GM19035 (cell line): ENCODE data around the gene EIF4G3.
"Not testable (repeated sequence)": the region's sequence is repeated elsewhere in the genome, so short reads cannot be mapped to it uniquely, and the experiment has no call there.

Experiments
- ATAC-seq: cut with Tn5 transposase; IDR thresholded peaks from one replicate; pipeline ENCODE4 v1.9.1; 2021; ENCODE audit not compliant: unreplicated experiment

EIF4G3 gene

DNA sequence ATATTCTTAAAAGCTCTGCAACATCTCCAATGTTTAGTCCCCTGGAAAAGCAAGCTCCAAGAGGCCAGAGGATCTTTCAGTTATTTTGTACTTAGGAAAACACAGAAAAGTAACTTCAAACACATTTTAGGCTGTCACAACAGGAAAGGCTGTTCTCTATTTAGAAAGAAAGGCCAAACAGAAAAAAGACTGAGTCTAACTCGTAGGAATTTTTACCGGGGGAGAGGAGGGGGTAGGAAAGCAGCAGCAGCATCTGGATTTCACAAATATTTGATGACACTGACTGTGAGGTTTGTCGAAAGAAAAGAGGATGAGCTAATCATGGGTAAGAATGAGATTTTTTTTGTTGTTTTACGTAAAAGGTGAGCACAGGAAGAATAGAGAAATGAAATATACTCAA lies 107.1 kb downstream of the EIF4G3 start:
- no peak for ATAC-seq

DNA sequence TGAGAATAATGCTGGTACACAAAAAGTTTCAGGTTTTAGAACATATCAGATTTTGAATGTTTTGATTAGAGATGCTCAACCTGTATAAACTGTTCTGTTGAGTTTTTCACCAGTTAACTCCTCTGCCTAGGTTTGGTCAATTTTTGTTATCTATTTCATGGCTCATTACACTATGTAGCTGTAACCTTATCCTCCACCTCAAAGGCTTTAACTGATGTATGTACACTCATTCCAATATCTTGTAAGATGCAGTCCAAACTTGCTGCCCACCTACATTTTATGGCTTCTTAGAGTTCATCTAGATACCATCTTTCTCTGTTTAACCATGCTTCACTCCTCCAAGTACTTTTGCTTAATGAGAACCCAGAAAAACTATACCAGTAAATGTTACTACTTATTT lies 107.8 kb downstream of the EIF4G3 start:
- no peak for ATAC-seq

DNA sequence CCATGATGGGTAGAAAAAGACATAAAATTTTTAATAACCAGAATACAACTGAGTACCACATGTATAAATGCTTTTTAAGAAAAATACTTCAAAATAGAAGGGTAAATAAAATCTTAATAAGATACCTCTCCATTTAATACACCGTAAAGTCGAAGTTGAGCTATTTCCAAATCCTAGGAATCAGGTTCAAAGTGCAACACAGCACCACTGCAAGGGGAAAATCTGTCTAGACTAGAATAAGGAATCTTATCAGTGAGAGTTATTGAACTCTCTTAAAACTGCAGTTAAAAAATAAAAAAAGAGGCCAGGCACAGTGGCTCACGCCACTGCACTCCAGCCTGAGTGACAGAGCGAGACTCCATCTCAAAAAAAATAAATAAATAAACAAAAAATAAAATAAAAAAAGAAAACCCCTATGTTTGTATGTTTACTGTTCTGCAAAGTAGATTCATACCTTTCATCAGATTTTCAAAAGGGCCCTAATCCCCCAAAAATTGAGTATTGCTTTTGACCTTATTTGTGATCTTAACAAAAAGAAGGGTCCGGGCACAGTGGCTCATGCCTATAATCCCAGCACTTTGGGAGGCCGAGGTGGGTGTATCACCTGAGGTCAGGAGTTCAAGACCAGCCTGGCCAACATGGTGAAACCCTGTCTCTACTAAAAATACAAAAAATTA lies 109.0 kb downstream of the EIF4G3 start:
- ATAC-seq, result no peak

DNA sequence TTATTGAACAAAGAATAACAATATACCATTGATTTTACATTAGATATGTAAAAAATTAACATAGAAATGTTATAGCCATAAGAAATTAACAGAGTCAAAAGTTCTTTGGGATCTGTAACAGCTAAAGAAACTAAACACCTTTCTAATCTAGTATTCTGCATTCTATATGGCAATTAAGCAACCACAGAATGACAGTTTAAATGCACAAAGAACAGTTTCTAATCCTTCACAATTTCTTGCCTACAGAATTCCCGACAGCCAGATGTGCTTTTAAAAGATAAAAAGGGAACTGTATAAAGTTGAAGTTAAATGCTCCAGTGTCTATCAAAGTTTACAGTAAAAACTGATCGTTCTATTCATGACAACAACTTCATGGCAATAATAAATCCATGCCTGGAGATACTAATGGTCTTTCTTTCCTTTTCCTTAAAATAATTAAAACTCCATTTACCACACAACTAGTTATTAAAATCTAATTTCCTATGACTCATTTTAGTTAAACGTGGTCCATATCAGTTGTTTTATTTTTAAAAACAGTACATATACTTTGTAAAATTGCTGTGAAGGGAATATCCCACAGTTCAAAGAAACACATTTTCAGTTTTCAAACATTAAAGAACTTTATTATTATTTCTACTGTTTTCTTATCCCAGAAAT lies 110.2 kb downstream of the EIF4G3 start:
- ATAC-seq, result no peak

DNA sequence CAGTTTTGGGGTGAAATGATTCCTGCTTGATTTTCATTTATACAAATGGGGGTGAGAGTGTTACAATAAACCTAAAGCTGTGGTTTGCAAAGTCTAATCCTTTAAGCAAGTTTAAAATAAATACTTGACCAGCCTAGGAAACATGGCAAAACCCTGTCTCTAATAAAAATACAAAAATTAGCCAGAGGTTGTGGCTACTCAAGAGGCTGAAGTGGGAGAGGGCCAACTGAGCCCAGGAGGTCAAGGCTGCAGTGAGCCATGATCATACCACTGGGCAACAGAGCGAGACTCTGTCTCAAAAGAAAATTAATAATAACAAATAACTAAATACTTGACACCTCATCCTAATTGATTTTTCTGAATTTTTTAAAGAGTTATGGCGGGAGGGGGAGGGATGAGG lies 110.8 kb downstream of the EIF4G3 start:
- no peak for ATAC-seq

DNA sequence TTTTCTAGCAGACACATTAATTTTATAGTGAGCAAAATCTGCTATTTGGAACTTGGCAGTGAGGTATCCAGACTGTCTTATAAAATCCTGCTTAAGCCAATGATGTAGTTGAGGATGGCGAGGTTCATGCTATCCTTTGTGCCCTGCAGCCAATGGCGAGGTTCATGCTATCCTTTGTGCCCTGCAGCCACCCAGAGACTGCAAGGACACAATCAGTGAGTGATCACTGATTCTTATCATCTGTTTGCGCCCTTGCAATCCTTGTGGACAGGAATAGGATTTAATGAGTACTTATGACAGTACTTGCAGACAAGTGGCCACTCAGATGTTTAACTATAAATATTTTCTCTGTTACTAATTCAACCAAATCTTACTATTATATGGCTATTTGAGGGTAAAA lies 112.6 kb downstream of the EIF4G3 start:
- no peak for ATAC-seq

DNA sequence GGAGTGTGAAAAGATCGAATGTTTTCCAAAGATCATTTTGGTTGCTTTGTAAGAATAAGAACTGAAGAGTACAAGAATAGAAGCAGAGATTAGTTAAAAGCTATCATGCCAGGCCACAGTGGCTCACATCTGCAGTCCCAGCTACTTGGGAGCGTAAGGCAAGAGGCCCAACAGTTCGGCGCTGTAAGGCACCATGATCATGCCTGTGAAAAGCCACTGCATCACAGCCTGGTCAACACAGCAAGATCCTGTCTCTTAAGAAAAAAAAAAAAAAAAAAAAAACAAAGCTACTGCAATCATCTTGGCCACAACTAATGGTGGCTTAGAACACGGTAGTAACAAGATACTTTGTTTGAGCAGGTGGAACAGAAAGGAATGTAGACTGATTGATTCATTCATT lies 116.2 kb downstream of the EIF4G3 start:
- ATAC-seq, result no peak

DNA sequence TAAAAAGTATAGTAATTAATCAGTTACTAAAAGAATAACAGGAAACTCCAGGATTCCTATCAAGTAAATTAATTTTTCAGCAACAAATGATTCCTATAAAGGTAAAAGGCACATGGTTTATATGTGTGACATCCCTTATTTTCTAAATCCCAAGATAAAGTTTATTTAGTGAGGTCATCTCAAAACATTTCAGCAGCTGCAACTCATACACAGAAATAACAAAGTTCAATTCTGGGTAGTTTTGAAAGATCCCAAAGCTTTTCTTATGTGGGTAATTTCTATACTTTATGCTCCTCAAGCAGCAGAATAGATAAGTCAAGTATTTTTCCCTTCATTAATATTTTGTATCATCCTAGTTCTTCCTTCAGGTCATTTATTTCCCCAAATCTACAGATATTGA lies 117.7 kb downstream of the EIF4G3 start:
- ATAC-seq, result no peak

DNA sequence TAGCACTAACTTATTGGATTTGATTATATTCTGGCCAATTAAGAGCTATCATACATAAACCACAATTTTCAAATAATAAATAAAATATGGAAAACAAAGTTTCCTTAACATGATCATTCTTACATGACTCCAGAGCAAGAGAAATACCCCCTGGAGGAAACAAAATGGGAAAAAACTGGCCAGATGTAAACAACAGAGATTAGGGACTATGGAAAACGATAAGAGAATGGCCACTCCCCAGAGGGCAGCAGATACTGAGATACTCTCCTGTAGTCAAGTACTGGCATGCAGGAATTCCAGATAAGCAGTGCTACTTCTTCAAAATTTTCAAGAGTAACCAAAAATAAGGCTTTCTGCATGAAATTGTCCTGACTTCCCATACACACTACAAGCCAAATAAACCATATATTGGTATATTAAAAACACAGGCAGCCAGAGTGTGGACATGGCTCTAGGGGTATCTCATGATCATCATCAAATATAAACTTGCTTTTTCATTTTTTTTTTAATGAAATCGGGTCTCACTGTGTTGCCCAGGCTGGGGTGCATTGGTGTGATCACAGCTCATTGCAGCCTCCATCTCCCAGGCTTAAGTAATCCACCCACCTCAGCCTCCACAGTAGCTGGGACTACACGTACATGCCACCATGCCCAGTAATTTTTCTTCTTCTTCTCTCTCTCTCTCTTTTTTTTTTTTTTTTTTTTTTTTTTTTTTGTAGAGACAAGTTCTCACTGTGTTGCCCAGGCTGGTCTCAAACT lies 118.5 kb downstream of the EIF4G3 start:
- ATAC-seq, result no peak

DNA sequence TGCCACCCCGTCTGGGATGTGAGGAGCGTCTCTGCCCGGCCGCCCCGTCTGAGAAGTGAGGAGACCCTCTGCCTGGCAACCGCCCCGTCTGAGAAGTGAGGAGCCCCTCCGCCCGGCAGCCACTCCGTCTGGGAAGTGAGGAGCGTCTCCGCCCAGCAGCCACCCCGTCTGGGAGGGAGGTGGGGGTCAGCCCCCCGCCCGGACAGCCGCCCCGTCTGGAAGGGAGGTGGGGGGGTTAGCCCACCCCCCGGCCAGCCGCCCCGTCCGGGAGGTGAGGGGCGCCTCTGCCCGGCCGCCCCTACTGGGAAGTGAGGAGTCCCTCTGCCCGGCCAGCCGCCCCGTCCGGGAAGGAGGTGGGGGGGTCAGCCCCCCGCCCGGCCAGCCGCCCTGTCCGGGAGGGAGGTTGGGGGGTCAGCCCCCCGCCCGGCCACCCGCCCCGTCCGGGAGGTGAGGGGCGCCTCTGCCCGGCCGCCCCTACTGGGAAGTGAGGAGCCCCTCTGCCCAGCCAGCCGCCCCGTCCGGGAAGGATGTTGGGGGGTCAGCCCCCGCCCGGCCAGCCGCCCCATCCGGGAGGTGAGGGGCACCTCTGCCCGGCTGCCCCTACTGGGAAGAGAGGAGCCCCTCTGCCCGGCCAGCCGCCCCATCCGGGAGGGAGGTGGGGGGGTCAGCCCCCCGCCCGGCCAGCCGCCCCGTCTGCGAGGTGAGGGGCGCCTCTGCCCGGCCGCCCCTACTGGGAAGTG lies 123.3 kb downstream of the EIF4G3 start:
- ATAC-seq, result not testable (repeated sequence)

DNA sequence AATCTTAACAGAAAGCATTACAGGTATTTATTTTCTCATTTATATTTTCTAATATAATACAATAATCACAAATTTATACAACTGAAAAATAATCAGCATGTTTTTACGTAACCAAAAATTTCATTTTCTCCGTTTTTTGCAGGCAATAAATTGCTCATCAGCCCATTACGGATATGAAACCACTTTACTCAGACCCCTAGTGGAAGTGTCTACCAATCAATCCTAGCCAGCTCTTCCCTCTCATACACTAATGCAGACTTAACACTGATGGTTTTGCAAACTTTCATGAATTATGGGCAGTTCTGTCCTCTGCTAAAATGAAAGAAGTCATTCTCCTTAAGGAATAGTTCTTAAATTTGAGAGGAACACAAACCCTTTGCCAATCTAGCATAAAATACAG lies 124.7 kb downstream of the EIF4G3 start:
- no peak for ATAC-seq

DNA sequence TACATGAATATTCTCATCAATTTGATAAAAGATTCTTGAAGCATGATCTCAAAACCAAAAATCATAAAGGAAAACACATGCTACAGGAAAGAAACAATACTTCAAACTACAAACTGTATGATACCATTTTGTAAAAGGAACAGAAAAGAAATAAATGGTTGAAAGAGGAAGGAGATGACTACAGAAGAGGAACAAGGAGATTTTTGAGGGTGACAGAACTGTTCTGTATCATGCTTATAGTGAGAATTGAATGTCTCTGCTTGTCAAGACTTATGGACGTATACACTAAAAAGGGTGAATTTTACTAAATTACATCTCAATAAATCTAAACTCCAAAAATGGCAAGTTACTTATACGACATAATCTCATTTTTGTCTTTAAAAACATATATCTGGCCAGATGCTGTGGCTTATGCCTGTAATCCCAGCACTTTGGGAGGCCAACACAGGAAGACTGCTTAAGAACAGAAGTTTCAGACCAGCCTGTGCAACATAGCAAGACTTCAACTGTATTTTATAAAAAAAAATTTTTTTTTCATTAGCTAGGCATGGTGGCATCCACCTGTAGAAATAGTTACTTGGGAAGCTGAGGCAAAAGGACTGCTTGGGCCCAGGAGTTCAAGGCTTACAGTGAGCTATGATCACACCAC lies 125.4 kb downstream of the EIF4G3 start:
- no peak for ATAC-seq

DNA sequence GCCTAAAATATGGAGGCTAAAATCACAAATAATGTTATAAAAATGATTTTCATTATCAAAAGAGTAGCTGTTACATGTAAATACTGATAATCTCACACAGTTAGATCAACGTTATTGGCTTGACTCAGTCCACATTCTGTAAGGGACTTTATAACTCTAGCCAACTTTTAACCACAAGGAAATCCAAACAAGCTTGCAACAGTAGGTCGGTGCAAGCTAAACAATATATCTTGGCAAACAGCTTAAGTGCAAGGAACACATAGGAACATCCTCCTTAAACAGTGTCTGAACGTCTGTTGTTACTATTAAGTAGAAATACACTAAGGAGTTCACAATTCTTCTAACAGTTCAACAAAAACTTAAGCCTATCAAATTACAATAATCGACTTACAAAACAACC lies 126.7 kb downstream of the EIF4G3 start:
- ATAC-seq, result no peak

DNA sequence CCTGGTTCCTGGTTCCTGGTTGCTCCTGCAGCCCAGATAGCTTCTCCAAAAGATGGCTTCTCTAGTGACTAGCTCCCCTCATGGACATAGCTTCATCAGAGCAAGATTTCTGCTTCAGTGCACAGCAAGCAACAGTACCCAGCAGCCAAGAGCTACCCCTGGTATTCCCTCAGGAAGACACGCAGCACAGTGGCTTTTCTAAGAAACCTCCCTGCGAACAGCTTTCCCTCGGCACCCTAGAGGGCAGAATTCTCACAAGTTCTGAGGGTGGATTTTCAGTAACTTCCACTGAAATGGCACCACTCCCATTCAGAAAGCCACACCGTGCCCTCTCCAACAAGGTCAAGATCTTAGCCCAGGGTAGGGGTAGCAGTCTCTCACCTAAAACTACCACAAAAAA lies 128.2 kb downstream of the EIF4G3 start:
- ATAC-seq, result no peak

DNA sequence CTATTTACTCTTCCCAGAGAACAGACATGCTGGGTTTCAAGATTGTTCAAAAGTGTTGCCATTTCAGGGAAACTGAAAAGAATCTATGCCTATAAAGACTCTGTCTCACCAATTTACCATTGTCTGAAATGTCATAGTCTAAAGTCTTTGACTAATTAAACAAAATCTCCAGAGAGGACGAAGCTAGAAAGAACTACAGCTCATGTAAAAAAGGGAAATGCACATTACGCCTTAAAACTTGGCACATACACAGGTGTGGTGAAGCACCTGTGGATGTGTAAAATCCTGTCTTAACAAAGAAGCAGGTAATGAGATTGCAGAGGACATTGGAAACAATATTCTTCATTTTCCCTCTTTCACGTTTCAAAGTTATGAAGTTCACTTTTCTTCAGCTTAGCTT lies 130.6 kb downstream of the EIF4G3 start:
- no peak for ATAC-seq

DNA sequence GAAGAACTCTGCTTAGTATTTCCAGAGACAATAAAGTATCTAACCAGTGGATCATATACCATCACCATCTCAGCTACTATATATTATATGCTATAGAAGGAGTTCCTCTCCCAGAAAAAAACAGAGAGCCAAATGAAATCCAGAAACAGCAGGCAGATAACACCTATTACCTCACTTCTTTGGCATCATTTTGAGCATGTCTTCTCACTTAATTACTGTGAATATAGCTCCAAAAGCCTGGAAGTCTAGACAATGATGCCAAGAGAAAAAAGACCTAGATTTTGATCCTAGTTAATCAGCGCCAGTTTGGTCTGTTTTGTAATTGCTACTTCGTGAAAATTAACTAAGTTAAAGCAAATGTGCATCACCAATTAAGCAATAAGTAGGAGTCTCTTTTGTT lies 131.3 kb downstream of the EIF4G3 start:
- no peak for ATAC-seq

DNA sequence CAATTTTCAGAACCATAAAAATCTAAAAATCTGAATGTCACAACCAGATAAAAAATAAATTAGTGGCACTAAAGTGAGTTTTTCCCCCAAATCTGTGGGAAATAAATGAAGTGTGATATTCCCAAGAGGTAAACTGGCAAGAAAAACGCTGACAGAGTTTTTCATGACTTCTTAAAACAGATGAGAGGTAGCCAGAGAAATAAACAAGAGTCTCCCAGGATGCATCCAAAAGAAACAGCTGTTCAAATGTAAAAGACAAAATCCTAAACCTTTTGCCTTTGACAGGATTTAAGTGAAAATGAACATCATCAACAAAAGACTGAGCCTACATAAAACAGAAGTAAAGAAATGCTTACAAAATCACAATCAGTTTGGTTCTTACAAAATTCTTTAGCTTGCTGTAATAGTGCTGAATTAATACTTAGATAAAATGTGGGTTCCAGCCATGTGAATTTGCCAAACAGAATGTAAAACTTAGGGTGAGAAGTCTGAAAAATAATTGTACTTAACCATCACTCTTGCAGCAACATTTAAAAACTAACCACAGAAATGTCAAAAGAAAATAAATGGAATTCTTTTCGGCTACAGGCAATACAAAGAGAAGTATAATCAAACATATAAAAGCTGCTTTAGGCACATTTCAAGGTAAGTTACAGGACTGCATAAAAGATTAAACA lies 133.6 kb downstream of the EIF4G3 start:
- no peak for ATAC-seq

DNA sequence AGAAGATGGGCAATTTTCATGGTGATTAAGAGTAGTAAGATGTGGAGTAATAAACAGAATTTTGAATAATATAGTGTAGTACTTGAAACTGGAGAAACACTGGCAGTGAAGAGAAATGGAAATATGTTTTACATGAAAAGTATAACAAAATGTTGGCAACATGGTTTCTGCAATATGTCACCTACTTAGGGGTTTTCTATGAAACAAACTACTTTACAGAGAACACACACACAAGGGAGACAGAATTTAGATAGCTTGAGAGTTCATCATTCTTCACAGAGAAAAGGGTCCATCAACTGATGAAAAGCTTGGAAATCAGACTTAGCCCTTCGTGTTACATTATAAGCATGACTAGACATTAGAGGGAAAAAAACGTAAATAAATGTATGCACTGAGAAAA lies 135.2 kb downstream of the EIF4G3 start:
- ATAC-seq, result no peak

DNA sequence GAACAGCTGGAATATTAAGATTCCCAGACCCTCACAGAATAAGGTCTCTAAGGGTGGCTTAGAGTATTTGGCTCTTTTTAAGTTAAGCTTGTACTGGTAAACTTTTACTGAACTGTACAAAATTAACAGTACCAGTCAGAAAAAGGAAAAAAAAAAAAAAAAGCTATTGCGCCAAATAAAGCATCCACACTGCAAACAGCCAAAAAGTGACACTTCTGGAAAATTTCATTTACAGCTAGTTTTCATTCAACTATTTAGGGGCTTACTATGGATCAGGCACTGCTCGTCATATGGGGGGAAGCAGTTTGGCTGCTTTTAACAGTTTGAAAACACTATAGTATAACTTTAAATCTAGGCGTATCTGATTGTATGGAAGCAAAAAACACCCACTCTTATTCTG lies 139.6 kb downstream of the EIF4G3 start:
- no peak for ATAC-seq

DNA sequence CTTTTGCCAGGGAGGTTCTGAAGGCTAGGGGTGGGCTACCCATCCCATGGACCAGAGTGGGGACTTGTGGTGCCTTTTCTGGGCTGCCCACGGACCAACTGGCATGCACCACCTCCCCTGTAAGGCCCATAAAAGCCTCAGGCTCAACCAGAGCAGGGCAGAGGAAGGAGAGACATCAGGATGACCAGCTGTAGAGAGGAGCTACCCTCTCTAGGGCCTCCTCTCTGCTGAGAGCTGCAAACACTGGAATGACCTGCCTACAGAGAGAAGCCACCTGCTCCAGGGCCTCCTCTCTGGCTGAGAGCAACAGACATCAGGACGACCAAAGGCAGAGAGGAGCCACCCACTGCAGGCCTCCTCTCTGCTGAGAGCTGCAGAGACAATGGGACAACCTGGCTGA lies 140.9 kb downstream of the EIF4G3 start:
- ATAC-seq, result no peak
